Ovary (tissue), 3 donors: ENCODE data around the gene GRID2.

Source experiments
- CTCF ChIP-seq, 3 donors: fragments of 450-650 bp in 2 of 3; fragments of 200-600 bp in 1 of 3; IDR thresholded peaks; one replicate each; pipeline versions ENCODE4 v1.5.1 to v1.8.0; 2016 to 2022; ENCODE audit warnings: antibody characterized with exemption in 3 of 3, mild to moderate bottlenecking in 1 of 3
- POLR2A ChIP-seq: fragments of 450-650 bp; IDR thresholded peaks from one replicate; pipeline ENCODE4 v1.6.1; 2017; ENCODE audit warnings: antibody characterized with exemption, mild to moderate bottlenecking, moderate library complexity
- donor health status: DM: no; HTN: no; CAD: no.

GRCh38 chr4:93813092-93813491, 1509.3 kb downstream of the GRID2 start:
- TF ChIP-seq CTCF (IDR thresholded peaks at IDR 0.05), result no peak
- TF ChIP-seq POLR2A, result no peak
